Amniotic epithelial cell (primary cell): ENCODE measurements around the gene BRDT.
A peak's percentile ranks its signal among the peaks of the same experiment; 100 is the strongest.
"Not testable (repeated sequence)": the region's sequence is repeated elsewhere in the genome, so short reads cannot be mapped to it uniquely, and the experiment has no call there.

ENCODE experiments used
- DNase-seq: peaks from one replicate; pipeline ENCODE4 v3.0.0-alpha.2; 2010; ENCODE audit warnings: low read depth

Gene BRDT

DNA sequence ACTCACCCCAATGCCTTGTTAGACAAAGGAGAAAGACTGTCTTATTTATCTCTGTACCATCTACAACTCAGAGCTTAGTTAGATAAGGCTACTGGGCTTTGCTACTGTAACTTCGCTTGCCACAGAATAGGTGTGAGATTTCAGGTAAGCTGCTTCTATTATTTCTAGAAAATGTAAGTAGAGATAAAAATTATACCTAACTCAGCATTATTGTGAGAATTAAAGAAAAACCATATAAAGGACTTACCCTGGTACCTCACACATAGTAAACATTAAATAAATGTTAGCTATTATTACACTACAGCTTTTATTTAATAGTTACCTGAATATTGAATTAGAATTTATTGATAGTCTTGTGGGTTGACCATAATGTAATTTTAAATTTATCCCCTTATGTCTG, 44.1 kb downstream of the BRDT start:
- no peak for DNase-seq

DNA sequence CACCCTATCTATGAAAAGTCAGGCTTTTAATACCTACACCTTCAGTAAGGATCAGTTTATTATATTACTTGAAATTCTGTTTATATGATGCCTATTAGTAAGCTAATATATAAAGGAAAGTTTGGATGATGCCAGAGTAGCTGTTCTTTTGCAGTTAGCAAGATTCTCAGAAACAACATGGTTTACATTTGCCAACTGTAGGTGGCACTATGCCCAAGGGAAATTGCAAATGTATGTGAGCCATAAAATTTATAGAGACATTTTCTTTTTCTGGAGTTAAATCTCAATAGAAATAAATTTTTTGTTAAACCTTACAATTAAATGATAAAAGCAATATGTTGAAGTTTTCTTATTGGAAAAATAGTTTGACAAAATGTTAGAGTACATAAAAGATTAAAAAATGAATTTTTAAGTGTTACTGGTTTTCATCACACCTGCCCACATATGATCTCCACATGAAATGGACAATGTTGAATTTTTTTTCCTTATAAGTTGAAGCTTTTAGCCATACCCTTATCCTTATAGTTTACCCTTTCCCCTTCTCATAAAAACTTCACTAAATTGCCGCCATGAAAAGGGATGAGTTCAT, 48.5 kb downstream of the BRDT start:
- peak; percentile 56 for DNase-seq

DNA sequence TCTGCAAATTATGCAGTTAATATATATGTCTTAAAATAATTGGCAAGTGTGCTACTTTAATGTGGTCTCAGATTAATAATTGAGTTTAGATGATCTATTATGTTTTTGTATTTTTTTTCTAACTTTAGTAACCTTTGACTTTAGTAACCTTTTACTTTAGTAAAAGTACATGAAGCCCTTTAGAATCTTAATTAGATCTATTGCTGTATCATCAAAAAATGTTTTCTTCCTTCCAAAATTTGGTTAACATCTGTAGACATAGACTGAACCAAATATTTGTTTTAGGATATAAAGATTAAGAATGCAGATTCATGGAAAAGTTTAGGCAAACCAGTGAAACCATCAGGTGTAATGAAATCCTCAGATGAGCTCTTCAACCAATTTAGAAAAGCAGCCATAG, 54.9 kb downstream of the BRDT start:
- DNase-seq, result no peak

DNA sequence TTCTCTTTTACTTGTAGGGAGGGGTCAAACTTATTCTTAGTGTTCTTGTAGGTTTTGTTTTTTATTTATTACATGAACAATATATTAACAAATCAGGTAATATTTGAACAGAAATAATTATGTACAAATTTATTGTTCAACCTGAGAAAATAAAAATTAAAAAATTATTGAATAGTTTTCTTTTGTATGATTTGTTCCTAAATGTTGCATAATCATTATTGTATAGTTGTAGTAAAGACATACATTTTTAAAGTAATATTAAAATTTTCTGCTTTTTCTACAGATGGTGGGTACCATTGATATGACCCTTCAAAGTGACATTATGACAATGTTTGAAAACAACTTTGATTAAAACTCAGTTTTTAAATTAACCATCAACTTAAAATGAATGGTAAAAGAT, 64.7 kb downstream of the BRDT start:
- DNase-seq, result no peak

DNA sequence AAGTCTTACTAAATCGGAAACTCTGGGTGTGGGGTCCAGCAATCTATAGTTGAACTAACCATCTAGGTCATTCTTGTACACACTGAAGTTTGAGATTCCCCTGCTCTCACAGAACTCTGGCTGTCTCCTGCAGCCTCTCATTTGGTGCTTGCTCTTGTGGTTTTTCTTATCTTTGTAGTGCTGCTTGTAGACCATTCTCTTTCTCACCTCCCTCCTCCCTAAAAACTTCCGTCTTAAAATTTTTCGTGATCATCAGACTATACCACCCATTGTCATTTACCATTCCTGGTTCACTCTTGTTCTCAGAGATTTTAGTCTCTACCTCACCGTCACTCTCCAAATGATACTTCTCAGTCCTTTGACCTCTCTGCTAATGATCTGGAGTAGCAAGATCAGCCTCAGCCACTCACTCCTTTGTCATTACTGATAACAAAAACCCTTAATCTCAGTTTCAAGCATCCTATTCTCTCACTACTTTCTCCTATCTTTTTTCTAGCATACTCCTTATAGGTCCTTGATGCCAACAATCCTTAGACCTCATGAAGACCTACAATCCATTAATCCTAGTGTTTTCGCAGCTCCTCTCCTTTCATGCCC, 67.6 kb downstream of the BRDT start:
- DNase-seq, result no peak

DNA sequence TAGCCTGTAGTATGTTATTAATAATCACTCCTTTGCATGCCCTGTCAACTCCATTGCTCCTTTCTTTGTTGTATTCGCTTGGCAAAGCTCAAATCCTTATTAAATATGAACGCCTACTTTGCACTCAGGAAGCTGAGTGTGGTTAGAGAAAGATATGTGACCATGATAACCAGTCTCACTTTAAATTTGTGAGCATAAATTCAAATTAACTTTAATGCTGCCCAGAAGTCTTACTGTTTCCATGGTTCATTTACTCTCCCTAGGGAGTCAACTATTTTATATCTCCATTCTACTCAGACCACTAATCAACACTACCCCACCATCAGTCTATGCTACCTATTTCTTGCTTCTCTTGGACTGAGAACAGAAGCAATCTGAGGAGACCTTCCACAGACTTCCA, 68.5 kb downstream of the BRDT start:
- DNase-seq, result no peak

DNA sequence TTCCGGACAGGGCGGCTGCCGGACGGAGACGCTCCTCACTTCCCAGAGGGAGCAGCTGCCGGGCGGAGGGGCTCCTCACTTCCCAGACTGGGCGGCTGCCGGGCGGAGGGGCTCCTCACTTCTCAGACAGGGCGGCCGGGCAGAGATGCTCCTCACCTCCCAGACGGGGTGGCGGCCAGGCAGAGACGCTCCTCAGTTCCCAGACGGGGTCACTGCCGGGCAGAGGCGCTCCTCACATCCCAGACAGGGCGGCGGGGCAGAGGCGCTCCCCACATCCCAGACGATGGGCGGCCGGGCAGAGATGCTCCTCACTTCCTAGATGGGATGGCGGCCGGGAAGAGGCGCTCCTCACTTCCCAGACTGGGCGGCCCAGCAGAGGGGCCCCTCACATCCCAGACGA, 76.8 kb downstream of the BRDT start:
- not testable (repeated sequence) for DNase-seq

DNA sequence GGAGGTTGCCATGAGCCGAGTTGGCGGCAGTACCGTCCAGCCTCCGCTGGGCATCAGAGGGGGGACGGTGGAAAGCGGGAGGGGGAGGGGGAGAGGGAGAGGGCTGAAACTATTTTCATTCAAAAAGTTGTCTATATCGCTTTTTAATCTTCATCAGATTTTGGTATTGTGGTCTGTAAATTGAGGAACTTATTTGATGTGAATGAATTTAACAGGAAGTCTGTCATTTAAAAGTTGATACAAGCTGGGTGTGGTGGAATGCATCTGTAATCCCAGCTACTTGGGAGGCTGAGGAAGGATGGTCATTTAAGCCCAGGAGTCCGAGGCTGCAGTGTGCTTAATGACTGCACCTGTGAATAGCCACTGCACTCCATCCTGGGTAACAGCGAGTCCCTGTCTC, 77.6 kb downstream of the BRDT start:
- no peak for DNase-seq

DNA sequence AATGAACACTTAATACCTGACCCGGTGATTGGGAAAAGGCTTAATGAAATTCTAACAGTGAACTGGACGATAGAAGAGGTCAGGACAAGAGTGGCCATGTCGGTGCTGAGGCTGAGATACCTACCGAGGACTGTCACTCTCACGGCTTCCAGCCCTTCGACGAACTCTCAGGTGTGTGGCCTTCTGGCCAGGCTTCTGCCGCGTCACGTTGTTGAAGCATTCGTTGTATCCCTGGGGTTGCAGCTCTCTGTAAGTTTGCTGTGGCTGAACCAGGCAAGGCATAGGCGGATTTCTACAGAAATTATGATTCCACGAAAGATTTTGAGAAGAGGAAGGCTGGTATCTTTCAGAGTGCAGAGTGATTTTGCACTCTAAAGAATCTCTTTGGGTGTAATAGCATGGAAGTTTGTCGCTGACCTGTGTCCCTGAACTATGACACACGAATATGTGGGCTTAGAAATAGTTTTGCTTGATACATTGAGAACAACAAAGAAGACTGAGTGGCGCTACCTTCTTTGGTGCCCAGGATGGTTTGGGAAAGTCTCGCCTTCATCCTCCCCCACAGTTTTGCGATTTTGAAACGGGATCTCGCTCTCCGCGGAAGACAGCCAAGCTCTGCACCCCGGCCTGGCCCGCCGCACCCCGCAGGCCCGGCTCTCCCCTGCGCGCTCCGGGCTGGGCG, 80.2 kb downstream of the BRDT start:
- DNase-seq, result no peak

DNA sequence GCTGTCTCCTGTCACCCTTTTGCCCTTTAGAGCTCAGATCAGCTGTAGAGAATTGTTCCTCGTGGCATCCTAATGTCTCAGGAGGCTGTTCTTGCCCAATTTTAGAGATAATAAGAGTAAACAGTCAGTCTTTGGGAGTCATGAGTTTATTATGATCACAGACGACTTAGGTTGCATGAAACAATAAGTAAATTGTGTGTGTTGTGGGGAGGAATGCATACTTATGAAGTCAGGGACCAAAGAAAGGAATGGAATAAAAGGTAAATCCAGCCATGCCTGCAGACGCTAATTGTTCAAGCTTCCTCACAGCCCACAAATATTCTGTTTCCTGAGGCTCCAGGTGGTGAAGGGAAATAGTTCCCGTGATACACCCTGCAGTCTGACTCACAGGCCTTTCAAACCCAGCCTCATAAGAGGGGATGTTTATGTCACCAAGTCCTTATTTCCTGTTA, 81.5 kb downstream of the BRDT start:
- DNase-seq, result peak; percentile 46

DNA sequence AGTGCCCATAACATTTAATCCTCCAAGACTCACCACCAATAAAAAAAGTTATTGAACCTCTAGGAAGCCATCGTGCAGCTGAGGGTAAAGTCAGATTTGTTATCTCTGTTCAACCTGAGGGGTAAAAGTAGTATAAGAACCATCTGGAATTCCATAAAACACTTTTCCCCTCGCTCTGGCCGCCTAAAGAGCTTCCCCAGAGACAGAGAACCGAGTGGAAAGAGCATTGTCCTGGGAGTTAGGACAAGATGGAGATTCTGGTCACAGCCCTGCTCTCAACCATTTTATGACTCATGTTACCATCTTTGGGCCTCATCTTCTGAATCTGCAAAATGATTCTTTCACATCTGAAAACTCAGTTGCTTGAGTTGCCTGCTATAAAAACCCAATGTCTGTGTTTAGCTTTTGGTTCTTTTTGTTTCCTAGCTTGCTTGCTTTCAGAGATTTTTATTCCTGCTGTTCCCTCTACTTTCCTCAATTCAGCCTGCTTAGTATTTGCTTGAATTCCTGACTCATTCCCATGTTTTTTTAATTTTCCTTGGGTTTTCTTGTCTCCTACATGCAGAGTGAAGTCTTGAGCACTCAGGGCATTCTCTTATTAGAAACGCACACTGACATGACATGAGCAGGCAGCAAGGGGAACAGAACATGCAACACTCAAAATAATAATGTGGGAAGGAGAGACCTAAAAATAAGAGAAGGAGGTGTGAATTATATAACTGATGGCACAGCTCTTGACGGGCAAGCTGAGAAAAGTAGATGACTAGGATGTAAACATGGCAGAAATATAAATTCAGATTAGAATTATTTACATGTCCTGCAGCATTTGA, 82.3 kb downstream of the BRDT start:
- no peak for DNase-seq

DNA sequence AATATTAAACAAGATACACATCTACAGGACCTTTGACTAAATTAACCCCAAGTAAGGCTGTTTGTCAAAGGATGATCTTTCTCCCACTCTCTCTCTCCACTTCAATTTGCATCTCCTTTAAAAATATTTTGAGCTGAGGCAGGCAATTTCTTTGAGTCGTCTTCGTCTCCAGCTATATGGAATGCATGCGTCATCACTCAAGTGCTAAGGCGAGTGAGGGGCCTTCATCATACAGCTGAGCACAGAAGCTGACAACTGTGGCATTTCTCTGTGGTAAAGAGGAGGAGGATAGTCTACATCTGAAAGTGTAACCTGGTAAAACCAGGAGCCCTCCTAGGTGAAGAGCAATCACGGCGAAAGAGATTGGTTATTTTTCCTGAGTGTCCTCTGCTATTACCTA, 88.2 kb downstream of the BRDT start:
- DNase-seq, result peak; percentile 59

DNA sequence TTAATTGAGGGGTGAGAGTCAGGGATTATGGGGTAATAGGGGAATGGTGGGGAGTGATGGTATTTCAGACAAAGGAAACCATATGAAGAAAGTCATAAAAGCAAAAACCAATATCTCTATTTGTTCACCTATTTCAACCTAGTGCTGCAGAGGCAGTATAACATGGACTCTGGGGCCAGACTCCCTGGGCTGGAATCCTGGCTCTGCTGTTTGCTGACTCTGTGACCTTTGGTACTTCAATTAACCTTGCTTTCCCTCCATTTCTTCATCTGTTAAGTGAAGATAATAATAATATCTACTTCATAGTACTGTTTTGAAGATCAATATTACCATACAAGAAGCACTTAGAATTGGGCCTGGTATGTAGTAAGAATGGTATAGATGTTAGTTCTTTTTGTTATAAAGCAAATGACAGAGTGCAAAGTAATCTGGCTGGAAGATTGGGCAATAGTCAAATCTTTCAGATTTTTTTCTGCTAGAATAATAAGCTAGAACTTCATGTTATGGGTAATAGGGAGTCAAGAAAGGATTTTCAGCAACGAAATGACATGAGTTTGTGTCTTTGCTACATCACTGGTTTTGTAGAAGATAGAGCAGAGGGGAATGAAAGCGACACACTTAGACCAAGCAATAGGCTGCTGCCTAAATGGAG, 89.6 kb downstream of the BRDT start:
- no peak for DNase-seq

DNA sequence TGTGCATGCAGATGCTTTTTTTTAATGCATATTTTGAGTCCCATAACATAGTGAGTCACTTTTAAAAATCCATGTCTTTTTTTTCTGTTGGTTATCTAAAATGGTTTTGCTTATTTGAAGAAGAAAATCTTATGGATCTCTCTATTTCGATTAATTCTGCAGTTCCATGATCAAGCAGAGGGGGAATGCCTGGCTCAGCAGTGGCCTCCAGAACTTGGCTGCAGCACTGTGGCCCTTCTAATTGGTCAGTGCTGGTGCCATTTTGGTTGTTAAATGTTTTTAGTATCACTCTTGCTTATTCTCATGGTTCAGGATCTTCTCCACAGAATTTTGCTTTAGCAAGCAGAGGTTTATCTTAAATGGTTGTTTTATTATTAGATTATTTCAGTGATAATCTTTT, 91.8 kb downstream of the BRDT start:
- no peak for DNase-seq

DNA sequence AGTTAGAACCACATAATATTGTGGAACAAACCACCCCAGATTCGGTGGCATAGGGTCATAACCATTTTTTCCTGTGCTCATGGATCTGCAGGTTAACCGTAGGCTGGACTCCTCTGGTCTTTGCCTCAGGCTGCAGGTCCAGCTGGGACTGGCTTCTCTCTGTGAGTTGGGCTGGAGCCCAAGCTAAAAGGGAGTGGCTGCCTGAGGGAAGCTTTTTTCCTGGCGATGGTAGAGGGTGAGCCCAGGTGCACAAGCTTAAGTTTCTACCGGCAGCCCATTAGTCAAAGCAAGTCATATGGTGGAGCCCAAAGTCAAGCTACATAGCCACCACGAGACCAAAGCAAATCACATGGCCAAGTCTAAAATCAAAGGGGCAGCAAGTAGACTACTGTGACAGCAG, 94.4 kb downstream of the BRDT start:
- no peak for DNase-seq

DNA sequence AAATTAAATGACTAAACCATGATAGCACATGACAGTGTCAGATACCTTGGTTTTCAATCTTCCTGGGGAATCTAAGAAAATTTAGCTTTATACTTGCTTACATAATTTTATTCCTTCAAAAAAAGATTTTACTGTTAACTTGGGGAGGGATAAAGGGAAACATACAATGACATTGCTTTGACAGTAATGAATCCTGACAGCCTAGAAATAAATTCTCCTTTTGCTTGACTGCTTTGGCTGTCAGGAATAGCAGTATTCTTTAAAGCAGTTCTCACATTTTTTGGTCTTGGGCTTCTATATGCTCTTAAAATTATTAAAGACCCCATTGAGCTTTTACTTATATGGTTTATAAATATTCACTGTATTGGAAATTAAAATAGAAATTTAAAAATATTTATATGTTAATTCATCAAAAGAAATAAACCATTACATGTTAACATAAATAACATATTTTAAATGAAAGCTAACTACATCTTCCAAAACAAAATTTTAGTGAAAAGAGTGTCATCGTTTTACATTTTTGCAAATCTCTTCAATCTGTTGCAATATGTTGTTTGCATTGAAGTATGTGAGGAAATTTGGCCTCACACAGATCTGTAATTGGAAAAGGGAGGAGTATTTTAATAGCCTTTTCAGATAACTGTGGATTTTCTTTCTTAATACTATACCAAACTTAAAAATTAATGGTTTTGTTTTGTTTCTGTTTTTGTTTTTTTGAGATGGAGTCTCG, 96.7 kb downstream of the BRDT start:
- DNase-seq, result no peak

DNA sequence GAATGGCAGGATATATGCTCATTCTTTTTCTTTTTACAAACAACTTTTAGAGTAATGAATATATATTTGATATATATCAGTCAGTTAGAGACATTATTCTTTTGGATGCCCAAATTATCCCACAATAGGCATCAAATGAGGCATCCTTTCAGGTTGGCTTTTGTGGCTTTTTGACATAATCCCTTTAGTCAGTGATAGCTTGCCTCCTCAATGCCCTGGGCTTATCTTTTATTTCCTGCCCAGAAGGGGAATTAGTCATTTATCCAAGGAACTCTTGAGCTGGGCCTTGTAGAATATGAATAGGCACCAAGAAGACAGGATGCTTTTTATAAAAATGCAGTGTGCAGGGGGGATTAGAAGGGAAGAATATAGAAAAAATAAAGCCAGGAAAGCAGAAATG, 102.7 kb downstream of the BRDT start:
- peak; percentile 35 for DNase-seq
